GM12878 (cell line): ENCODE results near the gene FCHSD2. TPM values are rescaled to one million over a fixed set of nuclear protein-coding genes. Genes with fewer than 3 reads are reported as not detected.

ENCODE experiments used
- ATAC-seq: fragments of 200-7000 bp; cut with Tn5 transposase; 3 replicates; pipeline ENCODE4 v1.9.1; 2020; ENCODE audit warnings: mild to moderate bottlenecking, moderate library complexity
- BruUV-seq: library from RNA; stranded (reverse); fragments of 400-500 nt; replicated peaks from 2 replicates; lab custom pipeline; 2021; lab: Mats Ljungman, UMichigan
- CTCF ChIA-PET: fragments of 300-600 bp; sonication (Branson Sonifier 250); formaldehyde crosslinking; extraction: SDS; loops from one replicate; lab custom pipeline; 2021; ENCODE audit warnings: inconsistent platforms; lab: Yijun Ruan, JAX
- POLR2A ChIA-PET: fragments of 350-600 bp; formaldehyde crosslinking; extraction: SDS; loops from one replicate; lab custom pipeline; 2021; ENCODE audit warnings: inconsistent platforms; lab: Charles Lee
- RAD21 ChIA-PET: fragments of 300-600 bp; sonication (Branson Sonifier 250); formaldehyde crosslinking; loops from one replicate; lab custom pipeline; 2023; ENCODE audit warnings: antibody characterized with exemption; ENCODE audit not compliant: unreplicated experiment; lab: Charles Lee
- SMC1A ChIA-PET: fragments of 300-600 bp; sonication (Branson Sonifier 250); formaldehyde crosslinking; loops from one replicate; lab custom pipeline; 2023; ENCODE audit not compliant: unreplicated experiment, uncharacterized antibody; lab: Charles Lee
- DNase-seq: peaks from one replicate; pipeline ENCODE4 v3.0.0-alpha.2; 2011; ENCODE audit warnings: low read depth, low spot score
- FAIRE-seq: peaks from 3 replicates; lab custom pipeline; 2011; peaks lifted over from hg19 to GRCh38; lab: Jason Lieb, UNC
- H2AFZ ChIP-seq: 2 replicates; pipeline ENCODE4 v1.6.0; 2011; ENCODE audit warnings: low read depth, low read length, control low read depth; ENCODE audit not compliant: control insufficient read depth
- H3K27ac ChIP-seq: 2 replicates; pipeline ENCODE4 v1.5.1; 2011; ENCODE audit warnings: control low read depth; ENCODE audit not compliant: control insufficient read depth, insufficient read depth
- H3K27me3 ChIP-seq, 2 experiments: replicated peaks in 1 of 2; 2 replicates each; pipeline versions ENCODE4 v1.6.0 to v1.6.1; 2011; ENCODE audit warnings: low read length in 1 of 2; ENCODE audit not compliant: control insufficient read depth in 2 of 2, insufficient read depth in 2 of 2
- H3K36me3 ChIP-seq, 2 experiments: 2 replicates each; pipeline ENCODE4 v1.5.1; 2011; ENCODE audit warnings: low read length in 1 of 2; ENCODE audit not compliant: control insufficient read depth in 2 of 2, insufficient read depth in 2 of 2
- H3K4me1 ChIP-seq: 2 replicates; pipeline ENCODE4 v1.6.1; 2011; ENCODE audit warnings: mild to moderate bottlenecking, low read length, moderate library complexity, mixed read lengths; ENCODE audit not compliant: control insufficient read depth, insufficient read depth
- H3K4me2 ChIP-seq: 2 replicates; pipeline ENCODE4 v1.6.0; 2011; ENCODE audit warnings: control low read depth; ENCODE audit not compliant: control insufficient read depth, insufficient read depth
- H3K4me3 ChIP-seq: fragments of 200-600 bp; sonication (generic); 2 replicates; pipeline ENCODE4 v1.5.1; 2016
- H3K79me2 ChIP-seq: 2 replicates; pipeline ENCODE4 v1.6.0; 2011; ENCODE audit warnings: low read length; ENCODE audit not compliant: control insufficient read depth, insufficient read depth
- H3K9ac ChIP-seq: 2 replicates; pipeline ENCODE4 v1.8.0; 2011; ENCODE audit warnings: low read length, control low read depth, mixed read lengths; ENCODE audit not compliant: control insufficient read depth, insufficient read depth
- H3K9me3 ChIP-seq: replicated peaks from 3 replicates; pipeline ENCODE4 v1.5.1; 2011; ENCODE audit warnings: mild to moderate bottlenecking, low read length; ENCODE audit not compliant: control insufficient read depth, insufficient read depth
- H4K20me1 ChIP-seq: 2 replicates; pipeline ENCODE4 v1.6.0; 2011; ENCODE audit not compliant: control insufficient read depth, insufficient read depth
- EED ChIP-seq: sonication (generic); IDR thresholded peaks from 2 replicates; pipeline ENCODE4 v1.6.1; 2016; ENCODE audit warnings: antibody characterized with exemption, low read depth
- SMAD5 ChIP-seq: IDR thresholded peaks from 2 replicates; pipeline ENCODE4 v1.6.1; 2016; ENCODE audit warnings: antibody characterized with exemption, low read depth
- WGBS: methylation state at CpG from one replicate; pipeline ENCODE4 v1.1.6; 2016; ENCODE audit warnings: low lambda C conversion rate; ENCODE audit not compliant: insufficient replicate concordance, insufficient coverage; ENCODE audit errors: missing lambda C conversion rate; 5-methylcytosine and 5-hydroxymethylcytosine counted together
- in situ Hi-C: fragments of 300-500 bp; cut with MboI; formaldehyde crosslinking; loops from 9 replicates; pipeline ENCODE4 v1.14.3; 2018; ENCODE audit warnings: mixed read lengths
- intact Hi-C: fragments of 100-400 bp; cut with micrococcal nuclease; formaldehyde crosslinking; loops from one replicate; pipeline ENCODE4 v1.14.2; 2022; ENCODE audit not compliant: unreplicated experiment
- polyA plus RNA-seq, 11 experiments: library from polyadenylated mRNA; depleted of rRNA in 4 of 11; unstranded in 6 of 11; stranded (reverse) in 5 of 11; fragments of >200 nt; fragmentation: Nextera tagmentation in 4 of 11; fragmentation: Illumina TruSeq in 1 of 11; extraction: Ambion mirVana in 4 of 11; extraction: Trizol in 1 of 11; gene quantifications; 1 replicate in 1 of 11; 2 replicates in 10 of 11; pipeline versions ENCODE4 v1.2.1 to v1.2.3, GENCODE V29; 2011 to 2016; ENCODE audit warnings: inconsistent platforms in 2 of 11, missing spikeins in 2 of 11, low read depth in 1 of 11
- total RNA-seq, 4 experiments: library from RNA; depleted of rRNA in 3 of 4; stranded (reverse); fragments of >200 nt in 3 of 4; fragmentation: Illumina TruSeq in 1 of 4; extraction: Trizol in 1 of 4; gene quantifications; 2 replicates each; pipeline versions ENCODE4 v1.2.1 to v1.2.3, GENCODE V29; 2013 to 2021
- TF ChIP-seq, protein P1 (sequence below): fragments of 450-650 bp; IDR thresholded peaks from 2 replicates; pipeline ENCODE4 v1.6.1; 2016; ENCODE audit warnings: mild to moderate bottlenecking, moderate library complexity, borderline replicate concordance

FCHSD2 gene
- total and polyA plus RNA-seq, 10 of the 15 experiments (the other 5 are each of a cell fraction or from before 2014, with no cell fraction given): 13.2 to 89.8 (median 47.8) TPM

GRCh38 chr11:73167363-73167954 lies 25.3 kb upstream of the FCHSD2 start:
- ATAC-seq (0 out of 3 replicates have a peak, but pooled peaks have one; percentile 22), DNase-seq (no peak), FAIRE-seq (no peak)
- in situ Hi-C loops (no loop called here), intact Hi-C loops (no loop called here)
- BruUV-seq: no TSS peak
- Histone ChIP-seq H2AFZ (no peak overlapping the region), H3K27ac (peak overlapping the region; percentile 6; the same call in 1 of the 2 replicates), H3K4me1 (peaks cover 22% of the 10 kb centered on the region), H4K20me1 (no peaks in the 10 kb centered on the region), H3K36me3 (no peaks in the 10 kb centered on the region), H3K79me2 (no peaks in the 10 kb centered on the region), H3K4me3 (no peak overlapping the region), H3K4me2 (no peak overlapping the region), H3K9me3 (no peaks in the 10 kb centered on the region), H3K9ac (no peak overlapping the region), H3K27me3 (no peaks in the 10 kb centered on the region)
- ChIA-PET SMC1A (interaction anchor here (0.9 to 37.3 kb wide), 5 partner anchors 1 to 296 kb away, joined by 3 to 926 read pairs (median 4); partner anchors contain the start of gene FCHSD2), CTCF (interaction anchor here (1.0 to 8.8 kb wide), 5 partner anchors 9 to 70 kb away, joined by 3 to 86 read pairs (median 6); partner anchors contain the start of gene FCHSD2), RAD21 (interaction anchor here (1.6 to 19.6 kb wide), 3 partner anchors 10 to 22 kb away, joined by 7 to 441 read pairs (median 15); partner anchors contain the start of gene FCHSD2), POLR2A (interaction anchor here (0.6 to 14.7 kb wide), 5 partner anchors 8 to 244 kb away, joined by 3 to 384 read pairs (median 5); partner anchors contain the start of gene FCHSD2)
- WGBS: 72% methylated on average over 3 of the region's 3 CpGs
- TF ChIP-seq, protein P1, sequence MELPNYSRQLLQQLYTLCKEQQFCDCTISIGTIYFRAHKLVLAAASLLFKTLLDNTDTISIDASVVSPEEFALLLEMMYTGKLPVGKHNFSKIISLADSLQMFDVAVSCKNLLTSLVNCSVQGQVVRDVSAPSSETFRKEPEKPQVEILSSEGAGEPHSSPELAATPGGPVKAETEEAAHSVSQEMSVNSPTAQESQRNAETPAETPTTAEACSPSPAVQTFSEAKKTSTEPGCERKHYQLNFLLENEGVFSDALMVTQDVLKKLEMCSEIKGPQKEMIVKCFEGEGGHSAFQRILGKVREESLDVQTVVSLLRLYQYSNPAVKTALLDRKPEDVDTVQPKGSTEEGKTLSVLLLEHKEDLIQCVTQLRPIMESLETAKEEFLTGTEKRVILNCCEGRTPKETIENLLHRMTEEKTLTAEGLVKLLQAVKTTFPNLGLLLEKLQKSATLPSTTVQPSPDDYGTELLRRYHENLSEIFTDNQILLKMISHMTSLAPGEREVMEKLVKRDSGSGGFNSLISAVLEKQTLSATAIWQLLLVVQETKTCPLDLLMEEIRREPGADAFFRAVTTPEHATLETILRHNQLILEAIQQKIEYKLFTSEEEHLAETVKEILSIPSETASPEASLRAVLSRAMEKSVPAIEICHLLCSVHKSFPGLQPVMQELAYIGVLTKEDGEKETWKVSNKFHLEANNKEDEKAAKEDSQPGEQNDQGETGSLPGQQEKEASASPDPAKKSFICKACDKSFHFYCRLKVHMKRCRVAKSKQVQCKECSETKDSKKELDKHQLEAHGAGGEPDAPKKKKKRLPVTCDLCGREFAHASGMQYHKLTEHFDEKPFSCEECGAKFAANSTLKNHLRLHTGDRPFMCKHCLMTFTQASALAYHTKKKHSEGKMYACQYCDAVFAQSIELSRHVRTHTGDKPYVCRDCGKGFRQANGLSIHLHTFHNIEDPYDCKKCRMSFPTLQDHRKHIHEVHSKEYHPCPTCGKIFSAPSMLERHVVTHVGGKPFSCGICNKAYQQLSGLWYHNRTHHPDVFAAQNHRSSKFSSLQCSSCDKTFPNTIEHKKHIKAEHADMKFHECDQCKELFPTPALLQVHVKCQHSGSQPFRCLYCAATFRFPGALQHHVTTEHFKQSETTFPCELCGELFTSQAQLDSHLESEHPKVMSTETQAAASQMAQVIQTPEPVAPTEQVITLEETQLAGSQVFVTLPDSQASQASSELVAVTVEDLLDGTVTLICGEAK: no peak
- TF ChIP-seq SMAD5 (no peak), EED (peak; percentile 45; the same call in 1 of the 2 replicates)
